GM12873 (cell line): ENCODE data around the gene P3H2.

ENCODE experiments used
- CTCF ChIP-seq: IDR thresholded peaks from 2 replicates; pipeline ENCODE4 v1.5.1; 2012; ENCODE audit warnings: low read depth, mild to moderate bottlenecking, moderate library complexity, low read length, control low read depth; ENCODE audit not compliant: insufficient read depth; ENCODE audit errors: missing control alignments

P3H2 gene

GRCh38 chr3:190024912-190025311 is 95.8 kb downstream of the P3H2 start:
- TF ChIP-seq CTCF = no peak

GRCh38 chr3:190019844-190020243 is 100.9 kb downstream of the P3H2 start:
- no peak for TF ChIP-seq CTCF

- TF ChIP-seq CTCF = no peak
These were observed 101.7 kb downstream of the P3H2 start for GRCh38 chr3:190019006-190019405.

- TF ChIP-seq CTCF = no peak
These were observed 102.2 kb downstream of the P3H2 start for GRCh38 chr3:190018460-190018859.

- peak; percentile 35 for TF ChIP-seq CTCF
These were observed 103.0 kb downstream of the P3H2 start for GRCh38 chr3:190017521-190018288.

- no peak for TF ChIP-seq CTCF
These were observed 103.7 kb downstream of the P3H2 start for GRCh38 chr3:190016966-190017365.

GRCh38 chr3:190014940-190015339 is 105.8 kb downstream of the P3H2 start:
- TF ChIP-seq CTCF = no peak
